Fibroblast of villous mesenchyme (primary cell): Measurements from ENCODE around the gene EIF3L. TPM values are rescaled to one million over a fixed set of nuclear protein-coding genes. Genes with fewer than 3 reads are reported as not detected.

Source experiments
- DNase-seq: peaks from one replicate; pipeline ENCODE4 v3.0.0-alpha.2; 2010; ENCODE audit warnings: low read depth
- H3K4me3 ChIP-seq: 2 replicates; pipeline ENCODE4 v1.5.1; 2011; ENCODE audit warnings: low read depth, mild to moderate bottlenecking, low read length
- CTCF ChIP-seq: IDR thresholded peaks from 2 replicates; pipeline ENCODE4 v1.5.1; 2012; ENCODE audit warnings: low read depth, mild to moderate bottlenecking, low read length; ENCODE audit not compliant: insufficient read depth
- total RNA-seq: library from RNA; depleted of rRNA; stranded (reverse); fragments of >200 nt; gene quantifications from 2 replicates; pipeline ENCODE4 v1.2.3, GENCODE V29; 2012

Gene EIF3L
- total RNA-seq, 1 donor: 285 TPM

- H3K4me3 ChIP-seq: no peak overlapping the region
- no peak for TF ChIP-seq CTCF
- no peak for DNase-seq
Measured at GRCh38 chr22:37846433-37846832, 2.8 kb upstream of the EIF3L start.

GRCh38 chr22:37848587-37849088, 581 bp upstream of the EIF3L start:
- no peak for TF ChIP-seq CTCF
- DNase-seq: peak; percentile 58
- peak overlapping the region; percentile 94 for H3K4me3 ChIP-seq

GRCh38 chr22:37850801-37851200, 1.6 kb downstream of the EIF3L start:
- no peak for DNase-seq
- TF ChIP-seq CTCF: no peak
- H3K4me3 ChIP-seq: no peak overlapping the region

GRCh38 chr22:37852418-37852817, 3.2 kb downstream of the EIF3L start:
- no peak for TF ChIP-seq CTCF
- H3K4me3 ChIP-seq: no peak overlapping the region
- no peak for DNase-seq

GRCh38 chr22:37854946-37855345, 5.7 kb downstream of the EIF3L start:
- TF ChIP-seq CTCF: no peak
- H3K4me3 ChIP-seq: no peak overlapping the region
- no peak for DNase-seq

GRCh38 chr22:37855462-37855861, 6.2 kb downstream of the EIF3L start:
- no peak for TF ChIP-seq CTCF
- DNase-seq: no peak
- no peak overlapping the region for H3K4me3 ChIP-seq

- no peak for TF ChIP-seq CTCF
- DNase-seq: peak; percentile 52
Measured at GRCh38 chr22:37860796-37861421, 11.7 kb downstream of the EIF3L start.

More at GRCh38 chr22:37860796-37861421, 11.7 kb downstream of the EIF3L start:
- H3K4me3 ChIP-seq: no peak overlapping the region
